Stimulated activated CD8-positive, alpha-beta memory T cell treated with anti-CD3 and anti-CD28 coated beads, Interleukin-7, amount 100 ng/mL, for 24 hours (primary cell): ENCODE data around the gene OR8K1.

Experiments
- DNase-seq: peaks from one replicate; pipeline ENCODE4 v3.0.0-alpha.2; 2020; ENCODE audit warnings: low read depth

The OR8K1 gene

DNA sequence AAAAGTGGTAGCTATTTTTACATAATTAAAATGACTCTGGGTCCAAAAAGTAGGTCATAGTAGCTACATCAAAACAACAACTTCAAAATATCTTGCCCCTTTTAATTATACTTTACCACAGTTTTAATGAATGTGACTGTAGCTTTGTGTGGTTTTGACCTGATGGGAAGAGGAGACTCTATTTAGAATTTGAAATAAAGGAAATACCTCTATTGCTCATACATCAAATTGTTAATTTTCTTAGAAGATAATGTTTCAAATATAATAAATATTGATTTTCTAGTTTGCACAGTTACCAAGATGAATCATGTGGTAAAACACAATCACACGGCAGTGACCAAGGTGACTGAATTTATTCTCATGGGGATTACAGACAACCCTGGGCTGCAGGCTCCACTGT lies at the start of gene OR8K1:
TSS of gene OR8K1 (plus strand) at position 301 of the 400 bp plus-strand sequence. CDS start at position 301, 0 bp downstream.
- no peak for DNase-seq

DNA sequence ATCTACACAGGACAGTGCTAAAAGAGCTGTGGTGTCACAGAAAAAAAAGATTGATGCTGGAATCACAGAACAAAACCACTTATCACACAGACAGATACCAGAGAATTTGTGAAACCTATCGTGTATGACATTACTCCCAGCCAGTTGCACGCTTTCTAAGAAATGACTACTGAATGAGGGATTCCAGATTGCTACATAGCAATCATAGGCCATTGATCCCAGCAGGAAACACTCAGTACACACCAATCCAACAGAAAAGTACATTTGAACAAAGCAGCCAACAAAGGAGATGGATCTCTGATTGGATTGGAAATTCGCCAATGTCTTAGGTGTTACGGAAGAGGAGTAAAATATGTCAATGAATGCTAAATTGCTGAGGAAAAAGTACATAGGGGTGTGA lies 48.9 kb upstream of the OR8K1 start:
- no peak for DNase-seq

DNA sequence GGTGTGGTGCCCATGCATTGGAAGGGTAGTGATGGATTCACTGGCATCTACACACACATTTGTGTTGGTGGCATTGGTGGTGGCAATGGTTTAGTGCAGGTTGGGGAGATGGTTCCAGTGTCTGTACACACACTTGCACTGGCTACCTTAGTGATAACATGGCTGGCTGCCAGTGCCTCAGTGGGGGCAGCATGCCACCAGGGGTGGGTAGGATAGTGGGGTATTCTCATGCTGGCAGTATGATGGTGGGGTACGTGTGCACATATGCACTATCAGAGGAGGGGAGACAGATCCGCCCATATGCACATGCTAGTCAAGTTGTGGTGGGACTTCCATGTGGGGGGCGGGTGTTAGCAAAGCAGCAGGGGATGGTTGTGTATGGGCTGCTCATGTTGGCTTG lies 38.0 kb upstream of the OR8K1 start:
- DNase-seq = no peak

DNA sequence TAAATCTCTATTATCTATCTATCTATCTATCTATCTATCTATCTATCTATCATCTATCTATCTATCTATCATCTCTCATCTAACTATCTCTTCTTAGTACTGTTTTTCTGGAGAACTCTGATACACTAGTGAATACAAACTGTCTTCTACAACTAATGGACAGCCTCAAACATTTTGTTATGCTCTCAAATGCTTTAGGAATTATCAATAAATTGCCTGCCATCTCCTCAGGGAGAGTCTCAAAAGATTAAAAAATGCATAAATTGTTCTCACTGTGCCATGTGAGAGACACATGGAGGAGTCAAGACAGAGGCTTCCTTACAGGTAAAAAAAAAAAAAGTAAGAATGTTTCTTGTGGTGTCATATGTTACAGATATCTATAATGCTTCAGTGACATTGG lies 31.0 kb upstream of the OR8K1 start, which contains the start of gene OR8K3:
TSS of gene OR8K3 (plus strand) at position 301 of the 400 bp plus-strand sequence. CDS start 3,163 bp downstream, outside the sequence.
- DNase-seq = no peak

DNA sequence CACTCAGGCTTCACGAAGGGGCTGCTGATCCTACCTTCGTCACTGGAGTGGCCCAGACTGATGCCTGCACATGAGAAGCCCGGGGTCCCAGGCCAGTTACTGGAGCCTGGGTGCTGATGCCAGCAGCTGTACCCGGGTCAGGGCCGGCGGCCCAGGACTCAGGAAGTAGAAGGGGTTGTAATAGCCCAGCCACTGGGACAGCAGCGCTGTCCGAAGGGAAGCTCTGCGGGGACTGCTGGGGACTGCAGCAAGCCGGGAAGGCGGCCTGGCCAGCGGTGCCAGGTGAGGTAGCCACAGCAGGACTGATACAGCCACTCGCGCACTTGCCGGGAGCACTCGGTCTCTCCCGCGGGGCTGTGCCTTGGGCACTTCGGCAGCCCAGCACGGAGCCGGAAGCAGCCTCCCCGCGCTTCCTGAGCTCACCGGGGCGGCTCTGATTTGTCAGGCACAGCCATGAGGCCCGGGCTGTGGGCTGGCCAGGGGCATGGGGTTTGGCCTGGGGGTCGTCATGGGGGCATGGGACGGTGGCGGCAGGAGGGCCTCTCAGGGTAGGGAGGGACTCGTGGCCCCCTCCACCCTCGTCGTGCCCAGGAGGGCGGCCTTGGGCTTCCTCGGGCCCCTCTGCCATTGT lies 13.9 kb upstream of the OR8K1 start:
- DNase-seq = no peak

DNA sequence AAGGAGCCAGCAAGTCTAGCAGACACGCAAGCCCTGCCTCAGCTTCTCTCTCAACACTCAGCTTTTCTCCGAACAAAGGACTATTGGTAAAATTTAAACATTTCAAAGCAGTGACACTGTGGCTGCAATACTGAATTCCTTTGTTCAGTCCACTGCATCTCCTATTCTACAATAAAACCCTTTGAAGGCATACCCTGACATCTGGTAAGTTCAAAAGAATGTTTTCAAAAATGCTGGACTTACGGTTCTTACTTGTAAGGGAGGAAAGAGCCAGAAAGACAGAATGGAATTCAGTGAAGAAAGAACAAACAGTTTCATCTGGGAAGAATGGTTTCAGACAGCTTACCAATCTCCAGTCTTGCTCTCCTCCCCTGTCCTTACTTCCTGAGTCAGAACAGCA lies 12.7 kb upstream of the OR8K1 start:
- no peak for DNase-seq

DNA sequence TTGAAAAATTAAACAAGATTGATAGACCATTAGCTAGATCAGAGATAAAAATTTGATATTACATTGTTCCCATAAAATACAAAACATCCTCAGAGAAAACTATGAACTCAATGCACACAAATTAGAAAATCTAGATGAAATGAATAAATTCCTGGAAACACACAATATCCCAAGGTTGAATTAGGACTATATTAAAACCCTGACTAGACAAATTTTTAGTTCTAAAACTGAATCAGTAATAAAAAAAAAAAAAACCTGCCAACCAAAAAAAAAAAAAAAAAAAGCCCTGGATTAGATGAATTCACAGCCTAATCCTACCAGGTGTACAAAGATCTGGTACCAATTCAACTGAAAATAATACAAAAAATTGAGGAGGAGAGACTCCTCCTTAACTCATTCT lies 5.5 kb upstream of the OR8K1 start:
- DNase-seq = no peak

DNA sequence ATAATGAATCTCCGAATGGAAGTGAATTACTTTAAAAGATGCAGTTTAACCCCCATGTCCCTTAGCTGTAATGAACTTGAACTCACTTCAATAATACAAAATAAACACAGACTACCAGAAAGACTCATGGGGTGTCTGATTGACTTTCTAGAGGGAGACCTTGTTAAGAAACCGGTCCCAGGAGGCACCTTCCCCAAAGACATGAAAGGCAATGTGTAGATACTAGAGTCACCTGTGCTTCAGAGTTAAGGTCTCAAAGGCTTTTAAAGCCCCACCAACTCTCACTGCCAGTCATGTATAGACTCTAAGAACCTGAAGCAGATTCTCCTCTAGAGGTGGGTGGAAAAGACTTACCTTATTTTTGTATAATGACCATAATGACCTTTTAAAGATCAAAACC lies 8.2 kb downstream of the OR8K1 start, which contains the start of gene OR8J1:
TSS of gene OR8J1 (plus strand) at position 301 of the 400 bp plus-strand sequence. CDS start 5,956 bp downstream, outside the sequence.
- no peak for DNase-seq

DNA sequence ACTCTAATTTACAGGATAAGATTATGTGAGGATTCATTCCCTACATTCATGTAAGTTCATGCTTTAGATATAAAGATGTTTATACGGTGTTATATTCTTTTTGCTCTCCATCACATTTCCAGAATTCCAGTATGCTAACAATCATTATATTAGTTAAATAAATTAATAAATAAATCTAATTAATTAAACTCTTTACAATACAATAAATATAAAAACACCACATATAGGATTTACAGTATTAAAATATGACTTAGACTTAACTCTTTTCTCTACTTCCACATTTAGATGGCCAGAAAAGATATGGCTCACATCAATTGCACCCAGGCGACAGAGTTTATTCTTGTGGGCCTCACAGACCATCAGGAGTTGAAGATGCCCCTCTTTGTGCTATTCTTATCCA lies 29.5 kb downstream of the OR8K1 start, which contains the start of gene OR8U1:
TSS of gene OR8U1 (plus strand) at position 301 of the 400 bp plus-strand sequence. CDS start at position 301, 0 bp downstream.
- no peak for DNase-seq

DNA sequence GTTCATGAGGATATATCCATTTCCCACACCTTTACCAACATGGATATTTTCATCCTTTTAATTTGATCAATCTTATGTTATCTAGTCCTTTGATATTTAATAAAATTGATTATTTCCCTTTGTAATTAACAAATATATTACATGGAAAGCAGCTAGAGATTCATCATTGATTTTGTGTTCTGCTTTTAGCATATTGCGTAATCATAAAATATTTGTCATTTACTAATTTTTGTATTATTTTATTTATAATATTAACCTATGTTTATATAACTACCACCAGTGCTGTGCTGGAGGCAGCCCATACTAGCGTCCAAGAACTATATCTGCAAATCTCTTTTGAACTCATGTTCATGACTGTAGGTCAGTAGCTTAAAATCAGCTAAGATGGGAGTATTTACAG lies 34.3 kb downstream of the OR8K1 start:
- DNase-seq = no peak

DNA sequence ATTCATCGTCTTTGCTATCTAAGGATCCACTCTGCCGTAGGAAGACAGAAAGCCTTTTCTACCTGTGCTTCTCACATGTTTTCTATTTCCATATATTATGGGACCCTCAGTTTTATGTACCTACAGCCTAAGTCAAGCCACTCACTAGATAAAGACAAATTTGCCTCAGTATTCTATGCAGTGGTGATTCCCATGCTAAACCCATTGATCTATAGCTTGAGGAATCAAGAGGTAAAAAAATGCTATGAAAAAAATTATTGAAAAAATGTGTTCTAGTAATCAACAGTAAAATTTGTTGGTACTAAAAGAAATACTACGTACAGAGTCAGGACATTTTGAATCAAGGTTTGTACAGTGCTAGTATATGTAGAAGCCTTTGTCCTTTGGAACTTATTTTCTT lies 48.5 kb downstream of the OR8K1 start:
- no peak for DNase-seq

DNA sequence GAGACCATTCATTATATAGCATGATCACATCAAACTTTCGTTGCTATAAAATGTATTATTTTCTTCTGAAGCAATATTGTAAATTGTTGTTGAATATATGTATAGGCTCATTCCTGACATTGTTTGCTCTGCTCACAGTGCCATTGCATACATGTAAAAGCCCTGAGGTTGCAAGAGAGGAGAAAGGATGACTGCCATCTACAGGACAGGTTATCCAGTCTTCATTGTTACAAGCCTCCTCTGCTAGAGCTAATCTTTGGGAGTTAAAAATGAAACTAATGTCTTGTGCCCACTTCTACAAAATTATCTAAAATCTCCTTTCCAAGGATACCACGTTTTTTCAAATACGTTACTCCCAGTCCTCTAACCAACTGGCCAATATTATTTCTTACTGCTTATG lies 50.2 kb downstream of the OR8K1 start:
- no peak for DNase-seq
